GM12873 (cell line): Measurements from ENCODE around the gene AMFR.

Experiments
- CTCF ChIP-seq: IDR thresholded peaks from 2 replicates; pipeline ENCODE4 v1.5.1; 2012; ENCODE audit warnings: low read depth, mild to moderate bottlenecking, moderate library complexity, low read length, control low read depth; ENCODE audit not compliant: insufficient read depth; ENCODE audit errors: missing control alignments

Gene AMFR

GRCh38 chr16:56331399-56331798 lies 93.9 kb downstream of the AMFR start:
- TF ChIP-seq CTCF = no peak

GRCh38 chr16:56330476-56330875 lies 94.9 kb downstream of the AMFR start:
- TF ChIP-seq CTCF = no peak

GRCh38 chr16:56329887-56330286 lies 95.5 kb downstream of the AMFR start:
- TF ChIP-seq CTCF = no peak

GRCh38 chr16:56328276-56329022 lies 96.9 kb downstream of the AMFR start:
- TF ChIP-seq CTCF = no peak

- TF ChIP-seq CTCF = no peak
Measured at GRCh38 chr16:56327929-56328258, 97.5 kb downstream of the AMFR start.

GRCh38 chr16:56327071-56327928 lies 98.0 kb downstream of the AMFR start:
- TF ChIP-seq CTCF = no peak

GRCh38 chr16:56325956-56326355 lies 99.4 kb downstream of the AMFR start:
- TF ChIP-seq CTCF = no peak
